ENCODE measurements around the gene ZC4H2. TPM values are rescaled to one million over a fixed set of nuclear protein-coding genes. Genes with fewer than 3 reads are reported as not detected.
A peak's percentile ranks its signal among the peaks of the same experiment; 100 is the strongest.
"Not testable (repeated sequence)": the region's sequence is repeated elsewhere in the genome, so short reads cannot be mapped to it uniquely, and the experiment has no call there.

ZC4H2 gene
- total and polyA plus RNA-seq, 2 of the 4 experiments (the other 2 are of a cell fraction): 10.6 to 13.6 TPM

- Histone ChIP-seq H3K9me3 (ENCODE audit: control insufficient read depth, insufficient read depth, low read length) (0 out of 2 replicates have a peak, but pooled peaks cover 2% of the 10 kb centered on the region), H3K14ac (replicated peaks; ENCODE audit: low read depth, low read length) (no peak overlapping the region), H3K4me2 (ENCODE audit: low read depth, low read length) (no peak overlapping the region), H3K23ac (ENCODE audit: low read depth, low read length) (no peak overlapping the region), H4K8ac (ENCODE audit: low read depth in 2 of 2, low read length in 2 of 2) (no peak overlapping the region), H3K27ac (ENCODE audit: insufficient read depth, low read length) (no peak overlapping the region), H2AK9ac (replicated peaks; ENCODE audit: low read depth, low read length, poor library complexity) (no peak overlapping the region), H3K18ac (ENCODE audit: low read depth, low read length) (no peak overlapping the region), H2AK5ac (ENCODE audit: low read depth, low read length) (no peak overlapping the region), H3K79me1 (ENCODE audit: low read depth in 1 of 2, low read length in 2 of 2) (no peaks in the 10 kb centered on the region), H2AFZ (replicated peaks; ENCODE audit: low read length, poor library complexity) (no peak overlapping the region), H3K4ac (ENCODE audit: low read depth, low read length) (no peak overlapping the region), H3K27me3 (ENCODE audit: control insufficient read depth, insufficient read depth, low read length) (no peaks in the 10 kb centered on the region), H3K4me3 (ENCODE audit: insufficient read depth, low read depth, low read length) (no peak overlapping the region), H3K9me1 (ENCODE audit: insufficient read depth, low read length) (no peaks in the 10 kb centered on the region), H3K36me3 (ENCODE audit: control insufficient read depth, insufficient read depth, low read length) (no peaks in the 10 kb centered on the region), H2BK20ac (ENCODE audit: low read depth, low read length) (no peak overlapping the region), H3K4me1 (ENCODE audit: control insufficient read depth, insufficient read depth, low read length) (no peaks in the 10 kb centered on the region), H4K5ac (ENCODE audit: low read depth, low read length) (no peak overlapping the region), H2BK5ac (ENCODE audit: low read depth, low read length, poor library complexity, severe bottlenecking) (no peak overlapping the region), H4K20me1 (ENCODE audit: insufficient read depth, low read length) (no peaks in the 10 kb centered on the region), H4K91ac (ENCODE audit: insufficient read depth, low read depth, low read length) (no peak overlapping the region), H3K56ac (ENCODE audit: extremely low read depth, insufficient read depth, low read length) (no peak overlapping the region), H2BK120ac (ENCODE audit: low read depth, low read length) (no peak overlapping the region), H3K9ac (ENCODE audit: low read depth, low read length) (no peak overlapping the region), H2BK15ac (ENCODE audit: low read depth, low read length) (no peak overlapping the region)
- TF ChIP-seq SMC3 (IDR thresholded peaks at IDR 0.05; ENCODE audit: low read depth, low read length) (no peak), CTCF (conservative IDR thresholded peaks at IDR 0.05; ENCODE audit: low read depth, low read length) (0 out of 2 replicates have a peak, but pooled peaks have one; percentile 8), CHD1 (IDR thresholded peaks at IDR 0.05; ENCODE audit: low read depth, low read length) (no peak), NFE2L2 (IDR thresholded peaks at IDR 0.05; ENCODE audit: low read depth, low read length) (no peak), RAD21 (IDR thresholded peaks at IDR 0.05; ENCODE audit: low read length) (no peak), POLR2A (IDR thresholded peaks at IDR 0.05; ENCODE audit: low read depth, low read length) (no peak), MAZ (IDR thresholded peaks at IDR 0.05; ENCODE audit: borderline replicate concordance, low read depth, low read length) (no peak), CEBPB (IDR thresholded peaks at IDR 0.05; ENCODE audit: low read depth, low read length) (no peak)
- in situ Hi-C loops (cut with MboI; ENCODE audit: low sequenced_read_pairs): no loop called here
- no TSS peak for BruUV-seq (replicated peaks)
- ATAC-seq (ENCODE audit: low read depth) (no peak), DNase-seq (no peak)
- POLR2A ChIA-PET (ENCODE audit: unreplicated experiment): no interaction called here
- intact Hi-C loops (cut with micrococcal nuclease): no loop called here
- CTCF ChIA-PET: no interaction called here
- dilution Hi-C loops (cut with HindIII; ENCODE audit: low sequenced_read_pairs, unreplicated experiment): no loop called here
Measured at GRCh38 chrX:64885850-64886249, 90.4 kb downstream of the ZC4H2 start.

- H3K9ac ChIP-seq (ENCODE audit: low read depth, low read length); H3K79me1 ChIP-seq (ENCODE audit: low read depth in 1 of 2, low read length in 2 of 2); H3K4ac ChIP-seq (ENCODE audit: low read depth, low read length); H3K27me3 ChIP-seq (ENCODE audit: control insufficient read depth, insufficient read depth, low read length); H2BK15ac ChIP-seq (ENCODE audit: low read depth, low read length); H2AK5ac ChIP-seq (ENCODE audit: low read depth, low read length); H3K18ac ChIP-seq (ENCODE audit: low read depth, low read length); H3K27ac ChIP-seq (ENCODE audit: insufficient read depth, low read length); H3K14ac ChIP-seq (replicated peaks; ENCODE audit: low read depth, low read length); H2BK20ac ChIP-seq (ENCODE audit: low read depth, low read length); in situ Hi-C loops (cut with MboI; ENCODE audit: low sequenced_read_pairs); H4K20me1 ChIP-seq (ENCODE audit: insufficient read depth, low read length); H3K4me2 ChIP-seq (ENCODE audit: low read depth, low read length); ATAC-seq (ENCODE audit: low read depth); CTCF ChIA-PET; DNase-seq; dilution Hi-C loops (cut with HindIII; ENCODE audit: low sequenced_read_pairs, unreplicated experiment); H3K4me1 ChIP-seq (ENCODE audit: control insufficient read depth, insufficient read depth, low read length); H3K56ac ChIP-seq (ENCODE audit: extremely low read depth, insufficient read depth, low read length); H3K4me3 ChIP-seq (ENCODE audit: insufficient read depth, low read depth, low read length); POLR2A ChIA-PET (ENCODE audit: unreplicated experiment); intact Hi-C loops (cut with micrococcal nuclease); H4K5ac ChIP-seq (ENCODE audit: low read depth, low read length); H2AFZ ChIP-seq (replicated peaks; ENCODE audit: low read length, poor library complexity); H3K36me3 ChIP-seq (ENCODE audit: control insufficient read depth, insufficient read depth, low read length); H3K9me3 ChIP-seq (ENCODE audit: control insufficient read depth, insufficient read depth, low read length); H2AK9ac ChIP-seq (replicated peaks; ENCODE audit: low read depth, low read length, poor library complexity); H4K91ac ChIP-seq (ENCODE audit: insufficient read depth, low read depth, low read length); H2BK5ac ChIP-seq (ENCODE audit: low read depth, low read length, poor library complexity, severe bottlenecking); H3K9me1 ChIP-seq (ENCODE audit: insufficient read depth, low read length); H2BK120ac ChIP-seq (ENCODE audit: low read depth, low read length); H3K23ac ChIP-seq (ENCODE audit: low read depth, low read length); BruUV-seq (replicated peaks); H4K8ac ChIP-seq (ENCODE audit: low read depth in 2 of 2, low read length in 2 of 2): not testable (repeated sequence)
- WGBS, 2 experiments (ENCODE audit: extremely low coverage in 2 of 2, insufficient read length in 1 of 2): 71% methylated on average over 7 of the region's 12 CpGs; no CpG with 5 or more reads in 1 of the 2 experiments
Measured at GRCh38 chrX:64878709-64879108, 97.5 kb downstream of the ZC4H2 start.

Measured in IMR-90 (cell line).